Ramos (cell line): ENCODE results near the gene RPS19BP1.

Source experiments
- in situ Hi-C: fragments of 300-500 bp; cut with MboI; formaldehyde crosslinking; loops from one replicate; pipeline ENCODE4 v1.14.3; 2022; ENCODE audit warnings: low sequenced_read_pairs; ENCODE audit not compliant: unreplicated experiment

RPS19BP1 gene

GRCh38 chr22:39518996-39519680 lies 13.4 kb downstream of the RPS19BP1 start:
- in situ Hi-C loops, result loop anchor here (25.0 kb wide), 1 partner anchor 357 kb away; the partner anchor contains the start of gene CBX7

DNA sequence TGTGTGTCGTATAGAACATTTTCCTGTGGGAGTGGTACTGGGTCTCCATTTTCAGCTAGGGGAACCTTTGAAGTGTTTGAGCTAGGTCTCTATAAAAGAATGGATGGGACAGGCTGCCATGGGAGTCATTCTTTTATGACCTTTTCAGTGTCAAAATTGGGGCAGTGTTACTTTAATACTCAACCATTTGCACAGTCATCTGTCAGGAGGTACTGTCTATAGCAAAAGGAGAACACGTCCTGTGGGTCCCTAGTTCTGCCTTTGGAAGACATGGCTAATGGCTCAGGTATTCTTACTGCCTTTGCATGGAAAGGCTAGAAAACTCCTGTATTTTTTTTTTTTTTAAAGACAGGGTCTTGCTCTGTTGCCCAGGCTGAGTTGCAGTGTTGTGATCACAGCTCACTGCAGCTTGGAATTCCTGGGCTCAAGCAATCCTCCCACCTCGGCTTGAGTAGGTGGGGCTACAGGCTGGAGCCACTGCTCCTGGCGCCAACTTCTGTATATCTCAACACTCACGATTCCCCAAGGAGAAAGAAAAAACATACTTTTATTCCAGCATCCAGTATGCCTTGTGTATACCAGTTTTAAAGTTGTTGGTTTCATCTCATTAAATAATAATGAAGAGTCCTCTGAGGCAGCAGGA lies 14.3 kb downstream of the RPS19BP1 start:
- in situ Hi-C loops, result loop anchor here (25.0 kb wide), 1 partner anchor 356 kb away; the partner anchor contains the start of gene CBX7

DNA sequence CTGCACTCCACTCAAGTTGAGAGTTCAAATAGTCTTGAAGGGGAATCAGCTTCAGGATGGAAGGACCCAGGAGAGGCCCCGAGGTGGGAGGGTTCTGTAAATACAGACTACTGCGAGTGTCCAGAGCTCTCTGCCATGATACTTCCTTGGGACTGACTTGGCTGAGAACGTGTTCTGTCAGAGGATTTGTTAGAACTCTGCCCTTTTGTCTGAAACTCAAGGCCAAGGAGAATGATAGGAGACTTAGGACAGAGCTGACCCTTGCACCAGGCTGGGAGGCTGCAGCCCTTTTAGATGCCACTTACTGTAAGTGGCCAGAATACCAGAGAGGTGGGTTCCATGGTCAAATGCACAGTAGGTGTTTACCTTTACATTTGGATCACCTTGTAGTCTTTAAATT lies 15.1 kb downstream of the RPS19BP1 start:
- in situ Hi-C loops, result loop anchor here (25.0 kb wide), 1 partner anchor 355 kb away; the partner anchor contains the start of gene CBX7

GRCh38 chr22:39515266-39516050 lies 17.1 kb downstream of the RPS19BP1 start:
- in situ Hi-C loops, result loop anchor here (25.0 kb wide), 1 partner anchor 353 kb away; the partner anchor contains the start of gene CBX7

GRCh38 chr22:39514373-39514973 lies 18.1 kb downstream of the RPS19BP1 start:
- in situ Hi-C loops, result loop anchor here (25.0 kb wide), 1 partner anchor 352 kb away; the partner anchor contains the start of gene CBX7

DNA sequence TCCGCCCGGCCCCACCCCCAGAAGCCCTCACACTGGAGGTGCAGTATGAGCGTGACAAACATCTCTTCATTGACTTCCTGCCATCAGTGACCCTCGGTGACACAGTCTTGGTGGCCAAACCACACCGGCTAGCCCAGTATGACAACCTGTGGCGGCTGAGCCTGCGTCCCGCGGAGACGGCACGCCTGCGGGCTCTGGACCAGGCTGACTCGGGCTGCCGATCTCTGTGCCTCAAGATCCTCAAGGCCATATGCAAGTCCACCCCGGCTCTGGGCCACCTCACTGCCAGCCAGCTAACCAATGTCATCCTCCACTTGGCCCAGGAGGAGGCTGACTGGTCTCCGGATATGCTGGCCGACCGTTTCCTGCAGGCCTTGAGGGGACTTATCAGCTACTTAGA lies 18.8 kb downstream of the RPS19BP1 start:
- in situ Hi-C loops, result loop anchor here (25.0 kb wide), 1 partner anchor 351 kb away; the partner anchor contains the start of gene CBX7

DNA sequence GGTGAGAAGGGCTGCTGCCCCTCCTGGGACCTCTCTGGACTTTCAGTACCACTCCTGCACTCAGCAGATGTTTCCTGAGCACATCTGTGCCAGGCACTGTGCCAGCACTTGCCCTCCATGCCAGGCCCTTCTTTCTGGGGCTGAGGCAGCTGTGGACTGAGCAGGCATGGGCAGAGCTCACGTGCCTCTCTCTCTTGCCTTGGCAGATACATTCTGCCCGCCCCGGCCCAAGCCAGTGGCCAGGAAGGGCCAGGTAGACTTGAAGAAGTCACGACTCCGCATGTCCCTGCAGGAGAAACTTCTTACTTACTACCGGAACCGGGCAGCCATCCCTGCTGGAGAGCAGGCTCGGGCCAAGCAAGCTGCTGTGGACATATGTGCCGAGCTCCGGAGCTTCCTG lies 20.5 kb downstream of the RPS19BP1 start:
- in situ Hi-C loops, result loop anchor here (25.0 kb wide), 1 partner anchor 350 kb away; the partner anchor contains the start of gene CBX7

DNA sequence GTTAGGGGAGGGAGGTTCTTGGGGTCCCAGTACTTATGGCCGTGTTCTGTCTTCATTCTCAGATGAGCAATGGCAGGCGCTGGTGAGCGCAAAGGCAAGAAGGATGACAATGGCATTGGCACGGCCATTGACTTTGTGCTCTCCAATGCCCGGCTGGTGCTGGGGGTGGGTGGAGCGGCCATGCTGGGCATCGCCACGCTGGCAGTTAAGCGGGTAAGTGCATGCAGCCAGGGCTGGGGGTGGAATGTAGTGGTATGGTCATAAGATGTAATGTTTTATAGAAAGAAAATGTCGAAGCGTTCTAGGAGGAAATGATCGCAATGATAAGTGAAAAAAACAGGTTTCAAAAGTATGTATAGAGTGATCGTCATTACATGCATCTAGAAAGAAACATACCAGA lies 21.3 kb downstream of the RPS19BP1 start:
- in situ Hi-C loops, result loop anchor here (25.0 kb wide), 1 partner anchor 349 kb away; the partner anchor contains the start of gene CBX7

- in situ Hi-C loops, result loop anchor here (25.0 kb wide), 1 partner anchor 348 kb away; the partner anchor contains the start of gene CBX7
Observed at GRCh38 chr22:39510529-39511149, 21.9 kb downstream of the RPS19BP1 start.

DNA sequence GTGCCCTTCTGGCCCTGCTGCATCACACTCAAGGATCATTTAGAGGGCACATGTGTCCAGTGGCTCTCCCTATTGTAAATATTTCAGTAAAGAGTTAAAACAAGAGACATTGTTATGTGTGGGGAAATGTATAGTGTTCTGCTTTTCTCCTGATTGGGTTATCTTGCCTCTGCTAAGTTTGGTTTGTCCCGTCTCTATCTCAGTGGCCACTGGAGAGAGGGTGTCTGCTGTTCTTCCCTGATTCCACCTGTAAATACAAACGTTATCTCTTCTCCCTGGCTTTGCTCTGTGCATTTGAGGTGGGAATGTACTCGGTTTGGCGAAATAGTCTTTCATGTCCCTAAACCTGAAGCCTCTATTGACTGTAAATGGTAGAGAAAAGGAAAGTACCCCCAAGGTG lies 24.2 kb downstream of the RPS19BP1 start:
- in situ Hi-C loops, result loop anchor here (25.0 kb wide), 1 partner anchor 346 kb away; the partner anchor contains the start of gene CBX7

- in situ Hi-C loops, result loop anchor here (25.0 kb wide), 1 partner anchor 345 kb away; the partner anchor contains the start of gene CBX7
Observed at GRCh38 chr22:39507021-39507420, 25.5 kb downstream of the RPS19BP1 start.

- in situ Hi-C loops, result loop anchor here (25.0 kb wide), 1 partner anchor 342 kb away; the partner anchor contains the start of gene CBX7
Observed at GRCh38 chr22:39504071-39504470, 28.5 kb downstream of the RPS19BP1 start.

DNA sequence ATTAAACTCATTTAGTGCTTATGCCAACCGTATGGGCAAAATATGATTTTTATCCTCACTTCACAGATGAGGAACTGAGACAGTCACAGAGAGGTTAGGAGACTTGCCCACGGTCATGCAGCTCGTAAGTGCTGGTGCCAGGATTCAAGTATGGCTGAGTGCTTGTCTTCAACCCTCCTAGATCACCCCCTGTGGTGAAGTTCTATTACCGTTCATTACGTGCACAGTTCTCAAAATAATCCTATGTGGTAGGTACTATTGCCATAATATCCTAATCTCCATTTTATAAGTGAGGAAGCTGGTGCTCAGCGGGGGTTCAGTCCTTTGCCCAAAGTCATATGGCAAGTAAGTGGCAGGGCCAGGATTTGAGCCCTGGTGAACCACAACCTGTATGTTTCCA lies 28.9 kb downstream of the RPS19BP1 start:
- in situ Hi-C loops, result loop anchor here (25.0 kb wide), 1 partner anchor 341 kb away; the partner anchor contains the start of gene CBX7

- in situ Hi-C loops, result loop anchor here (25.0 kb wide), 1 partner anchor 341 kb away; the partner anchor contains the start of gene CBX7
Observed at GRCh38 chr22:39502789-39503409, 29.6 kb downstream of the RPS19BP1 start.

- in situ Hi-C loops, result loop anchor here (25.0 kb wide), 1 partner anchor 340 kb away; the partner anchor contains the start of gene CBX7
Observed at GRCh38 chr22:39502109-39502788, 30.3 kb downstream of the RPS19BP1 start, which contains the start of gene MIEF1. Gene MIEF1, plus strand, starts transcription at chr22:39502290. Its CDS starts 9,005 bp downstream, at chr22:39511295.

- in situ Hi-C loops, result loop anchor here (25.0 kb wide), 1 partner anchor 339 kb away; the partner anchor contains the start of gene CBX7
Observed at GRCh38 chr22:39501644-39502108, 30.9 kb downstream of the RPS19BP1 start.

- in situ Hi-C loops, result loop anchor here (25.0 kb wide), 1 partner anchor 338 kb away; the partner anchor contains the start of gene CBX7
Observed at GRCh38 chr22:39500101-39500500, 32.4 kb downstream of the RPS19BP1 start.

GRCh38 chr22:39498802-39499201 lies 33.7 kb downstream of the RPS19BP1 start:
- in situ Hi-C loops, result no loop called here
